Left colon (tissue), 2 donors: ENCODE data around the gene CYP2U1. TPM values are rescaled to one million over a fixed set of nuclear protein-coding genes. Genes with fewer than 3 reads are reported as not detected.

Experiments
- ATAC-seq: fragments of 200-7000 bp; cut with Tn5 transposase; one replicate; pipeline ENCODE4 v1.9.1; 2020; ENCODE audit warnings: mild to moderate bottlenecking, moderate library complexity
- DNase-seq, 2 donors: peaks; one replicate each; pipeline ENCODE4 v3.0.0-alpha.2; 2020
- intact Hi-C, 2 donors: fragments of 100-400 bp; cut with DNase I in 1 of 2; cut with micrococcal nuclease in 1 of 2; formaldehyde crosslinking; loops; one replicate each; pipeline versions ENCODE4 v1.11.2 to v1.14.0; 2022; cut with DNase I, micrococcal nuclease
- total RNA-seq, 2 donors: library from RNA; stranded (reverse); fragmentation: NEBNext Ultra II Directional; extraction: Animal tissue kit (Norgen Biotek cat#: 25700); gene quantifications; one replicate each; pipeline ENCODE4 v1.2.1, GENCODE V29; 2021
- donor health status: DM: no; HTN: no; CAD: no.
- donor health status: DM: yes; HTN: yes; CAD: no.

CYP2U1 gene
- total RNA-seq, 2 donors from 2014 or later = 2.8 to 4.0 TPM

- intact Hi-C loops = no loop called here
- DNase-seq = no peak
- no peak for ATAC-seq
Measured at GRCh38 chr4:108001540-108002135, 70.3 kb downstream of the CYP2U1 start.

Other genes starting within 250 kb of the CYP2U1 start
- 10 to 100 TPM; 23.3 to 23.8 TPM for gene PAPSS1, start 211.3 kb upstream of the CYP2U1 start, total RNA-seq
- gene SGMS2, start 106.6 kb upstream of the CYP2U1 start, total RNA-seq = 10 to 100 TPM; 50.3 to 55.9 TPM
- gene HADH, start 58.3 kb downstream of the CYP2U1 start, total RNA-seq = 100 to 1,000 TPM; 145 to 147 TPM
- gene LEF1, start 237.4 kb downstream of the CYP2U1 start, total RNA-seq = 1 to 10 TPM; 1.4 to 2.3 TPM